DND-41 (cell line): ENCODE data around the gene DENND6A.

ENCODE experiments used
- ATAC-seq: fragments of 200-7000 bp; cut with Tn5 transposase; 3 replicates; pipeline ENCODE4 v1.9.1; 2021; ENCODE audit warnings: low read depth; ENCODE audit not compliant: insufficient read depth
- DNase-seq: peaks from one replicate; pipeline ENCODE4 v3.0.0-alpha.2; 2020
- H2AFZ ChIP-seq: 2 replicates; pipeline ENCODE4 v1.6.0; 2012; ENCODE audit warnings: low read depth, low read length
- H3K27ac ChIP-seq: 2 replicates; pipeline ENCODE4 v1.5.1; 2012; ENCODE audit warnings: low read length, inconsistent platforms
- H3K27me3 ChIP-seq: fragments of 200-600 bp; sonication (generic); 2 replicates; pipeline ENCODE4 v1.6.0; 2012; ENCODE audit warnings: low read length, mild to moderate bottlenecking, inconsistent platforms; ENCODE audit not compliant: insufficient read depth, poor library complexity
- H3K36me3 ChIP-seq: 2 replicates; pipeline ENCODE4 v1.5.1; 2012; ENCODE audit warnings: low read length, inconsistent platforms; ENCODE audit not compliant: insufficient read depth
- H3K4me1 ChIP-seq: 2 replicates; pipeline ENCODE4 v1.5.1; 2012; ENCODE audit warnings: mild to moderate bottlenecking, low read length; ENCODE audit not compliant: insufficient read depth
- H3K4me2 ChIP-seq: 2 replicates; pipeline ENCODE4 v1.6.0; 2012; ENCODE audit warnings: mild to moderate bottlenecking, moderate library complexity, low read length, inconsistent platforms; ENCODE audit not compliant: insufficient read depth
- H3K4me3 ChIP-seq, 2 experiments: fragments of 200-600 bp in 1 of 2; shearing (Covaris generic) in 1 of 2; 2 replicates each; pipeline ENCODE4 v1.5.1; 2012 to 2016; ENCODE audit warnings: inconsistent platforms in 2 of 2, low read length in 2 of 2, mild to moderate bottlenecking in 2 of 2, low read depth in 1 of 2, moderate library complexity in 1 of 2
- H3K79me2 ChIP-seq: 2 replicates; pipeline ENCODE4 v1.6.0; 2012; ENCODE audit warnings: low read length, inconsistent platforms; ENCODE audit not compliant: insufficient read depth
- H3K9ac ChIP-seq: 2 replicates; pipeline ENCODE4 v1.6.0; 2012; ENCODE audit warnings: low read depth, mild to moderate bottlenecking, inconsistent platforms, low read length, moderate library complexity
- H3K9me3 ChIP-seq: 2 replicates; pipeline ENCODE4 v1.5.1; 2012; ENCODE audit warnings: low read length, moderate library complexity, mild to moderate bottlenecking, inconsistent platforms; ENCODE audit not compliant: insufficient read depth, severe bottlenecking
- H4K20me1 ChIP-seq: 2 replicates; pipeline ENCODE4 v1.6.0; 2012; ENCODE audit warnings: low read length; ENCODE audit not compliant: insufficient read depth
- EZH2 ChIP-seq: IDR thresholded peaks from 3 replicates; pipeline ENCODE4 v1.6.1; 2012; ENCODE audit warnings: borderline replicate concordance, low read depth, mild to moderate bottlenecking, moderate library complexity, low read length, inconsistent platforms; ENCODE audit not compliant: severe bottlenecking
- TF ChIP-seq, protein P1 (sequence below): IDR thresholded peaks from 2 replicates; pipeline ENCODE4 v1.5.1; 2012; ENCODE audit warnings: borderline replicate concordance, low read length, moderate library complexity, mild to moderate bottlenecking; ENCODE audit not compliant: poor library complexity, severe bottlenecking; ENCODE audit errors: extremely low read depth

DENND6A gene

DNA sequence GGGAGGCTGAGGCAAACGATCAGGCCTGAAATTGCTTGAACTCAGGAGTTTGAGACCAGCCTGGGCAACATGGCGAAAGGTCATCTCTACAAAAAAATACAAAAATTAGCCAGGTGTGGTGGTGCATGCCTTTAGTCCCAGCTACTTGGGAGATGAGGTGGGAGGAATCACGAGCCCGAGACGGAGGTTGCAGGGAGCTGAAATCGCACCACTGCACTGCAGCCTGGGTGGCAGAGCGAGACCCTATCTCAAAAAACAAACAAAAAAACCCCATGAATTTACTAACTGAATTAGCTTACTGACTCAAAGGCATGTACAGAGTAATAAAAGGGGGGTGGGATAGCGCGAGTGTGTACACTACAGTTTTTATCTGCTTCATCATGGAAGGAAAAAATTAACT is 115.1 kb downstream of the DENND6A start:
- Histone ChIP-seq H3K4me1 (no peaks in the 10 kb centered on the region), H3K4me3 (no peak overlapping the region), H3K27ac (no peak overlapping the region), H4K20me1 (peaks cover 28% of the 10 kb centered on the region), H3K27me3 (no peaks in the 10 kb centered on the region), H3K79me2 (peaks cover 95% of the 10 kb centered on the region), H3K4me2 (no peak overlapping the region), H2AFZ (no peak overlapping the region), H3K9me3 (no peaks in the 10 kb centered on the region), H3K36me3 (peaks cover 88% of the 10 kb centered on the region), H3K9ac (no peak overlapping the region)
- TF ChIP-seq EZH2: no peak
- TF ChIP-seq, protein P1, sequence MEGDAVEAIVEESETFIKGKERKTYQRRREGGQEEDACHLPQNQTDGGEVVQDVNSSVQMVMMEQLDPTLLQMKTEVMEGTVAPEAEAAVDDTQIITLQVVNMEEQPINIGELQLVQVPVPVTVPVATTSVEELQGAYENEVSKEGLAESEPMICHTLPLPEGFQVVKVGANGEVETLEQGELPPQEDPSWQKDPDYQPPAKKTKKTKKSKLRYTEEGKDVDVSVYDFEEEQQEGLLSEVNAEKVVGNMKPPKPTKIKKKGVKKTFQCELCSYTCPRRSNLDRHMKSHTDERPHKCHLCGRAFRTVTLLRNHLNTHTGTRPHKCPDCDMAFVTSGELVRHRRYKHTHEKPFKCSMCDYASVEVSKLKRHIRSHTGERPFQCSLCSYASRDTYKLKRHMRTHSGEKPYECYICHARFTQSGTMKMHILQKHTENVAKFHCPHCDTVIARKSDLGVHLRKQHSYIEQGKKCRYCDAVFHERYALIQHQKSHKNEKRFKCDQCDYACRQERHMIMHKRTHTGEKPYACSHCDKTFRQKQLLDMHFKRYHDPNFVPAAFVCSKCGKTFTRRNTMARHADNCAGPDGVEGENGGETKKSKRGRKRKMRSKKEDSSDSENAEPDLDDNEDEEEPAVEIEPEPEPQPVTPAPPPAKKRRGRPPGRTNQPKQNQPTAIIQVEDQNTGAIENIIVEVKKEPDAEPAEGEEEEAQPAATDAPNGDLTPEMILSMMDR: no peak
- DNase-seq: no peak
- no peak for ATAC-seq

DNA sequence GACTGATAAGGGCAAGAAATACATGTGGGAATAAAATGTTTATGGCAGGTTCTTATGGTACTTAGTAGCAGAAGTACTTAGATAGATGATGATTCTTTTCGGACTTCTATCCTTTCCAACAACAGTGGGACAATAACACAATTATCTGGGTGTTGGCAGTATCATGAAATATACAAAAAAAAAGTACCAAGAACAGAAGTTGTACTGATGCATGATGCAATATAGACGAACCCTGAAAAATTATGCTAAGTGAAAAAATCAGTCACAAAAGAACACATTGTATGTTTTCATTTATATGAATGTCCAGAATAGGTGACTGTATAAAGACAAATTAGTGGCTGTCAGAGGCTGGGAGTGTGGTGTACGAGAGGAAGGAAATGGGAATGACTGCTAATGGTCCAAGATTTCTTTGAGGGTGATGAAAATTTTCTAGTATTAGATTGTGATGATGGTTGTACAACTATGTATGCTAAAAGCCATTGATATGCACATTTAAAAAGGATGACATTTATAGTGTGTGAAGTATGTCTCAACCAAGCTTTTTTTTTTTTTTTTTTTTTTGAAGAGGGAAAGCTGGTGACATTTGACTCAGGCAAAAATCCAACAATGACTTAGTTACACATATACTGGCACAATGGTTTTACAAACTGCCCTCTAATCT is 116.8 kb downstream of the DENND6A start:
- Histone ChIP-seq H3K4me3 (no peak overlapping the region), H3K9me3 (no peaks in the 10 kb centered on the region), H3K79me2 (peaks cover 84% of the 10 kb centered on the region), H3K27me3 (no peaks in the 10 kb centered on the region), H2AFZ (no peak overlapping the region), H3K27ac (no peak overlapping the region), H3K36me3 (peaks cover 88% of the 10 kb centered on the region), H3K4me2 (no peak overlapping the region), H3K9ac (no peak overlapping the region), H3K4me1 (no peaks in the 10 kb centered on the region), H4K20me1 (peaks cover 21% of the 10 kb centered on the region; the same call in 1 of the 2 replicates)
- DNase-seq: no peak
- no peak for ATAC-seq
- no peak for TF ChIP-seq EZH2
- TF ChIP-seq, protein P1: no peak
